Panc1 (cell line): ENCODE results near the gene CDKAL1. TPM values are rescaled to one million over a fixed set of nuclear protein-coding genes. Genes with fewer than 3 reads are reported as not detected.

Experiments
- ATAC-seq: fragments of 200-7000 bp; cut with Tn5 transposase; 2 replicates; pipeline ENCODE4 v1.9.1; 2020; ENCODE audit warnings: mild to moderate bottlenecking, moderate library complexity
- BruUV-seq: library from RNA; stranded (reverse); fragments of 400-500 nt; replicated peaks from 2 replicates; lab custom pipeline; 2021; lab: Mats Ljungman, UMichigan
- CTCF ChIA-PET: fragments of 300-600 bp; sonication (Branson Sonifier 250); formaldehyde crosslinking; loops from one replicate; lab custom pipeline; 2022; ENCODE audit warnings: antibody characterized with exemption; lab: Charles Lee
- POLR2A ChIA-PET: fragments of 300-600 bp; sonication (Branson Sonifier 250); formaldehyde crosslinking; loops from one replicate; lab custom pipeline; 2022; ENCODE audit warnings: antibody characterized with exemption; lab: Charles Lee
- DNase-seq: peaks from one replicate; pipeline ENCODE4 v3.0.0-alpha.2; 2010; ENCODE audit warnings: low read depth, low spot score
- H3K27ac ChIP-seq: 2 replicates; pipeline ENCODE4 v1.5.1; 2011; ENCODE audit warnings: mild to moderate bottlenecking, low read length, inconsistent platforms
- H3K27me3 ChIP-seq: fragments of 200-500 bp; sonication (Bioruptor generic); 2 replicates; pipeline ENCODE4 v1.6.0; 2014; ENCODE audit warnings: low read length, inconsistent platforms; ENCODE audit not compliant: control insufficient read depth, insufficient read depth
- H3K36me3 ChIP-seq: fragments of 200-500 bp; sonication (Bioruptor generic); 2 replicates; pipeline ENCODE4 v1.5.1; 2014; ENCODE audit warnings: inconsistent platforms, mild to moderate bottlenecking, low read length, moderate library complexity; ENCODE audit not compliant: control insufficient read depth, insufficient read depth
- H3K4me1 ChIP-seq: 2 replicates; pipeline ENCODE4 v1.5.1; 2011; ENCODE audit warnings: inconsistent platforms, mild to moderate bottlenecking, low read length, moderate library complexity; ENCODE audit not compliant: control insufficient read depth, insufficient read depth
- H3K4me3 ChIP-seq, 2 experiments: 2 replicates each; pipeline ENCODE4 v1.5.1; 2011 to 2012; ENCODE audit warnings: low read depth in 2 of 2, low read length in 2 of 2, mild to moderate bottlenecking in 2 of 2, inconsistent platforms in 1 of 2, moderate library complexity in 1 of 2
- H3K9me3 ChIP-seq: fragments of 200-500 bp; sonication (Bioruptor generic); 2 replicates; pipeline ENCODE4 v1.5.1; 2014; ENCODE audit warnings: low read depth, mild to moderate bottlenecking, inconsistent platforms, low read length, moderate library complexity; ENCODE audit not compliant: control insufficient read depth, insufficient read depth
- CTCF ChIP-seq: fragments of 450-650 bp; IDR thresholded peaks from 2 replicates; pipeline ENCODE4 v1.5.1; 2017; ENCODE audit warnings: mild to moderate bottlenecking
- POLR2AphosphoS5 ChIP-seq: IDR thresholded peaks from 2 replicates; pipeline ENCODE4 v1.6.1; 2012; ENCODE audit warnings: mild to moderate bottlenecking, low read depth, low read length, moderate library complexity
- REST ChIP-seq, 2 experiments: IDR thresholded peaks; 2 replicates each; pipeline ENCODE4 v1.6.1; 2011 to 2012; ENCODE audit warnings: low read depth in 2 of 2, control low read depth in 1 of 2, low read length in 1 of 2, mild to moderate bottlenecking in 1 of 2, moderate library complexity in 1 of 2; ENCODE audit not compliant: insufficient read depth in 1 of 2
- SIN3A ChIP-seq: IDR thresholded peaks from 2 replicates; pipeline ENCODE4 v1.6.1; 2012; ENCODE audit warnings: low read depth, mild to moderate bottlenecking, low read length, moderate library complexity, borderline replicate concordance; ENCODE audit not compliant: insufficient read depth
- TCF7L2 ChIP-seq: IDR thresholded peaks from 2 replicates; pipeline ENCODE4 v1.6.1; 2011; ENCODE audit warnings: mild to moderate bottlenecking, low read depth, low read length, inconsistent platforms
- in situ Hi-C: cut with HindIII; loops from 2 replicates; pipeline ENCODE4 v1.10.0; 2016; ENCODE audit warnings: low sequenced_read_pairs, low pct_unique_long_range_greater_than_20kb
- intact Hi-C: fragments of 100-400 bp; cut with micrococcal nuclease; formaldehyde crosslinking; loops from one replicate; pipeline ENCODE4 v1.10.0; 2022; ENCODE audit not compliant: unreplicated experiment
- total RNA-seq: library from RNA; stranded (reverse); gene quantifications from one replicate; pipeline ENCODE4 v1.2.1, GENCODE V29; 2021; ENCODE audit not compliant: unreplicated experiment

CDKAL1 gene
- total RNA-seq, 1 experiment from 2014 or later, result 14.5 TPM

GRCh38 chr6:21222656-21223055 is 688.4 kb downstream of the CDKAL1 start:
- POLR2A ChIA-PET, result no interaction called here
- no peak for TF ChIP-seq REST (IDR thresholded peaks at IDR 0.05; ENCODE audit: insufficient read depth in 1 of 2, low read depth in 2 of 2, low read length in 1 of 2)
- TF ChIP-seq SIN3A, result no peak
- TF ChIP-seq POLR2AphosphoS5, result no peak

GRCh38 chr6:21225912-21226311 is 691.7 kb downstream of the CDKAL1 start:
- ChIA-PET CTCF (no interaction called here), POLR2A (no interaction called here)
- Histone ChIP-seq H3K27me3 (no peaks in the 10 kb centered on the region), H3K4me1 (no peaks in the 10 kb centered on the region), H3K9me3 (no peaks in the 10 kb centered on the region), H3K27ac (no peak overlapping the region), H3K36me3 (no peaks in the 10 kb centered on the region), H3K4me3 (no peak overlapping the region)
- ATAC-seq, result no peak
- no TSS peak for BruUV-seq
- intact Hi-C loops, result no loop called here
- TF ChIP-seq POLR2AphosphoS5, result no peak
- no peak for TF ChIP-seq SIN3A
- TF ChIP-seq TCF7L2, result no peak
- no peak for TF ChIP-seq REST (IDR thresholded peaks at IDR 0.05; ENCODE audit: insufficient read depth in 1 of 2, low read depth in 2 of 2, low read length in 1 of 2)
- no peak for TF ChIP-seq CTCF
- DNase-seq, result no peak
- in situ Hi-C loops, result no loop called here

More at GRCh38 chr6:21222656-21223055, 688.4 kb downstream of the CDKAL1 start:
- H3K27me3 ChIP-seq, result no peaks in the 10 kb centered on the region
- H3K27ac ChIP-seq, result no peak overlapping the region
- in situ Hi-C loops, result no loop called here
- ATAC-seq (no peak), DNase-seq (no peak)
- intact Hi-C loops, result no loop called here
- CTCF ChIA-PET, result no interaction called here
- H3K4me1 ChIP-seq, result no peaks in the 10 kb centered on the region
- no peaks in the 10 kb centered on the region for H3K36me3 ChIP-seq
- H3K4me3 ChIP-seq, result no peak overlapping the region
- H3K9me3 ChIP-seq, result no peaks in the 10 kb centered on the region
- BruUV-seq, result no TSS peak
